Occipital lobe (tissue), 3 donors: ENCODE data around the gene CDC25A. TPM values are rescaled to one million over a fixed set of nuclear protein-coding genes. Genes with fewer than 3 reads are reported as not detected.

Experiments
- DNase-seq: peaks from one replicate; lab custom pipeline; 2025; lab: John Stamatoyannopoulos, UW
- small RNA-seq: library from RNA; depleted of rRNA; stranded (forward); fragments of <200 nt; gene quantifications from one replicate; pipeline ENCODE3, GENCODE V24; 2014
- total RNA-seq: library from RNA; depleted of rRNA; stranded (reverse); fragments of >200 nt; gene quantifications from one replicate; pipeline ENCODE4 v1.2.3, GENCODE V29; 2014

CDC25A gene
- total RNA-seq, 1 donor from 2014 or later = 3.7 TPM

GRCh38 chr3:48107227-48107626 is 81.0 kb downstream of the CDC25A start:
- no peak for DNase-seq

Small RNAs within 50 kb of the gene (small RNA-seq; reads per million reads assigned to genes)
- gene MIR4443 = 0.90 reads per million, percentile 71 among the genes with 10 or more reads in this experiment
- not detected for gene NDUFB1P1
- gene RNU7-128P = not detected
- not detected for gene SNRPFP4

Other genes with a start within 250 kb of the CDC25A start
- 306 TPM for gene MAP4, start 172.0 kb downstream of the CDC25A start, total RNA-seq
- not detected for gene CAMP, start 35.1 kb upstream of the CDC25A start, total RNA-seq
- gene ZNF589, start 52.7 kb upstream of the CDC25A start, total RNA-seq = 26.8 TPM
- gene NME6, start 113.0 kb upstream of the CDC25A start, total RNA-seq = 26.0 TPM
- gene SPINK8, start 145.2 kb upstream of the CDC25A start, total RNA-seq = not detected
- 2.5 TPM for gene FBXW12, start 183.8 kb upstream of the CDC25A start, total RNA-seq
- gene PLXNB1, start 241.7 kb upstream of the CDC25A start, total RNA-seq = 26.8 TPM